ENCODE measurements around the gene BAIAP2.

BAIAP2 gene

DNA sequence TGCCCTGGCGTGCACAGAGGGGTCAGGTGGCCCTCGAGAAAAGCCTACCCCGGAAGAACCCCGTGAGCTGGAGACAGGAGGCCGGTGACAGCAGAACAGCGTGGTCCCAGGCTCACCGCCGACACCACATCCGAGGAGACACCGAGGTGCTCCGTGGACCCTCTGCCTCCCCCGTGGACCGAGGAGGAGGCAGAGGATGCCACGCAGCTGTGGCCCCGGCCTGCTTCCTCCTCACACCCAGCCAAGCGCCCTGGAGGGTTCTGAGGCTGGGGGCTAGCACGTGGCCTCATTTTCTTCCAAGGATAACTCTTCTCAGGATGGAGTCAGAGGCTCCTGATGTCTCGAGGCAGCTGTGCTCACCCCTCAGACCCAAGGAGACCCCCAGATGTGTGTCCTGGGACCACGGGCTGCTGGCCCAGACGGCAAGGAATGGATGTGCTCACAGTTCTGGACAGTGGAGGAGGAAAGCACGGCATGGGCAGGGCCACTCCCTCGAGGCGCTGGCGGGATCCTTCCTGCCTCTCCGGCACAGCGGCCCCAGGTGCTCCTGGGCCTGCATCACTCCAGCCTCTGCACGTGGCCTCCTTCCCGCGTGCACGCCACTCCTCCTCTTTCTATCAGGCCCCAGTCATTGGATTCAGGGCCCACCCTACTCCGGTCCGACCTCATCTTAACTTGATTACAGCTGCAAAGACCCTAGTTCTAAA lies 125.9 kb downstream of the BAIAP2 start:
- FAIRE-seq (no peak), DNase-seq (ENCODE audit: insufficient read length, low spot score) (no peak)
- TF ChIP-seq POLR2A (IDR thresholded peaks at IDR 0.05; ENCODE audit: low read depth, low read length): no peak

GRCh38 chr17:81161536-81161935 lies 126.6 kb downstream of the BAIAP2 start:
- TF ChIP-seq POLR2A (IDR thresholded peaks at IDR 0.05; ENCODE audit: low read depth, low read length): no peak
- FAIRE-seq: no peak
- DNase-seq (ENCODE audit: insufficient read length, low spot score): no peak

DNA sequence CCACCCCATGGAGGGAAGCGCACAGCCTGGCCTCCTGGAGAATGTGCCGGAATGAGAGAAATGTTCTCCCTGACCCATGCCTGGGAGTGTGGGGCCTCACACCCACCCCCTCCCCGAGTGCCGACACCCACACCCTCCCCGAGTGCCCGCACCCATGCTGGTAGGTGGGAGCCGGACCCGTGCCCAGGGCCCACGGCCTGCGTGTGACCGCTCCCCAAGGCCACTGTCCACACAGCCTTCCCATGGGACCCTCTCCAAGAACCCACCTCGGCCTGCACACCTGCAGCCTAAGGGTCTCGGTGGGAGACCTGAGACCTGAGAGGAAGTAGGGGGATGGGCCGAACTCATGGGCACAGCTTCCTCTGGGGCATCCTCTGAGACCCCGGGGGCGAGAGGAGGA lies 127.0 kb downstream of the BAIAP2 start:
- TF ChIP-seq POLR2A (IDR thresholded peaks at IDR 0.05; ENCODE audit: low read depth, low read length): no peak

DNA sequence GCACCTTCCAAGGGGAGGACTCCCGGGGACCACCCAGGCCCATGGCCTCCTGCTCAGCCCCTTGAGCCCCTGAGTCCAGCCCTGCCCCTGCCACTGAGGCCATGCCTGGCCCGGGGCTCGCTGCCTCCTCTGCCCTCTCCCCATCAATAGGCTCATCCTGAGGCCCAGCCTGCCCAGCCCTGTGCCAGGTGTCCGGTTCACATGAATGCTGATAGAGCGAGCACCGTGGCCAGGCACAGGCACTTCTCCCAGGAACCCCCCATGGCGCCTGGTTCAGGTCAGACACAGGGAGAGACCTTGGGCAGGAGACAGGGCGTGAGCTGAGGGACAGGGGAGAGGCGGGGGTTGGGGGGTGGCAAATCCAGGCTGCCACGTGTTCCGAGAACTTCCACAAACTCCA lies 127.5 kb downstream of the BAIAP2 start:
- no peak for FAIRE-seq
- no peak for TF ChIP-seq POLR2A (IDR thresholded peaks at IDR 0.05; ENCODE audit: low read depth, low read length)
- no peak for DNase-seq (ENCODE audit: insufficient read length, low spot score)

More for the DNA sequence above, 127.0 kb downstream of the BAIAP2 start:
- no peak for FAIRE-seq
- DNase-seq (ENCODE audit: insufficient read length, low spot score): no peak

DNA sequence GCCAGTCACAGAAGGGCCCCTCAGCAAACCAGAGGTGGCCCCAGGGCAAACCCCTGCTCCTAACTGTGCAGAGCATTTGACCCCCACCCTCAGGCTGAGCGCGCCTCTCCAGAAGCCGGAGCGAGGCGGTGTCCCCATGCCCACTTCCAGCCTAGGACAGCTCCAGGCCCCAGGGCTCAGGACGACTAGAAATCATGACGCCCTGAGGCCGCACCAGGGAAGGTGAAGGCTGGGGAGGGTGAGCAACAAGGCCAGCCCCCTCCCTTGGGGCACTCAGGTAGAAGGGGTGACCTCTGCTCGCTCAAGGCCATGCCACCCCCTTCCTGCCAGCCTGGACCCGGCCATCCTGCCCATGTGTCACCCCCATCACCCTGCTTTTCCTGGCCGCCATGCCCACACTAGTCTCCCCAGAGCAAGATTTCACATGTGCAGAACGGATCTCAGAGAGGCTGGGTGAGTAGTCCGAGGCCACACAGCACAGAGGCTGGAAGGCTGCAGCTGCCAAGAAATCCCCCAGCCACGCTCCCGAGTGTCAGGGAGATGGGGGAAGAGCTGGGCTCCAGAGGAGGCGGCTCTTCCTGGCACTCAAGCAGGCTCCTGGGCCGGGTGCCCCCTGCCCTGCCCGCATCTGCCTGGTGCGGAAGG lies 128.2 kb downstream of the BAIAP2 start:
- no peak for TF ChIP-seq POLR2A (IDR thresholded peaks at IDR 0.05; ENCODE audit: low read depth, low read length)
- no peak for DNase-seq (ENCODE audit: insufficient read length, low spot score)
- FAIRE-seq: no peak

GRCh38 chr17:81163703-81164370 lies 128.9 kb downstream of the BAIAP2 start:
- FAIRE-seq (no peak), DNase-seq (ENCODE audit: insufficient read length, low spot score) (no peak)
- TF ChIP-seq POLR2A (IDR thresholded peaks at IDR 0.05; ENCODE audit: low read depth, low read length): no peak

DNA sequence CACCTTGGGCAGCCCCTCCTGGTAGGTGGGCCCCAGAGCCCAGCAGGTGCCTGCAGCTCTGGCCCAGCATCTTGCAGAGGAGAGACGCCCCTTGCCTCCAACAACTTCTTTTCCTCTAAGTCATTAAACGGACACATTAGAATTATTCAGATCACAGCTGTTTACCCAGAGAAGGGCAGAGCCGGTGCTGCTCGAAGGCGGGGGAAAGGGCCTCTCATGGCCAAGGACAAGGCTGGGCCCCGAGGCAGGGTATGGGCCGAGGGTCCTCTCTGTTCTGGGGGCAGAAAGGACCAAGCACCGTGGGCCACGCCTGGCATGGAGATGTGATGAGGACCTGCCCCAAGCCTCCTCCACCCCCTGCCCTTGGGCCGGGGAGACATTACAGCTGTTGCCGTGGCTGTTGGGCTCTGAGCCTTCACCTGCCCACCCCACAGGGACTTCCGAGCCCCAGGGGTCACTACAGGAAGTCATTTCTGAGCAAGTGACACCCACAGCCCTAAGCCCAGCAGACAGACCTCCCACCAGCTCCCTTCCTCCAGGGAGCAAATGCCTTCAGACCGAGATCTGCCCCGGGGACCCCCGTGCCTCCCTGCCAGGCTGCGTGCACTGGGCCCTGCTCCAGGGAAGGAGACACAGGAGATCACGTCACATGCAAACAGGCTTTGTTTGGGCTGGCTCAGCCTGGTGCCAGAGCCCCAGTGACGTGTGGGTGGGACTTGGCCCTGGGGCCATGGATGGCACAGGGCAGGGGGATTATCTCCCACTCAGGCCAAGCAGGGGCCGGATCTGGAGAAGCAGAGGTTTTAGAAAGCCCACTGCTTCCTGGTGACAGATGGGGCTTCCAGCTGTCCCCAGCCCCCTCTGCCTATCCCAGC lies 129.7 kb downstream of the BAIAP2 start:
- FAIRE-seq (no peak), DNase-seq (ENCODE audit: insufficient read length, low spot score) (no peak)
- no peak for TF ChIP-seq POLR2A (IDR thresholded peaks at IDR 0.05; ENCODE audit: low read depth, low read length)

- FAIRE-seq: no peak
Measured at GRCh38 chr17:81165246-81166032, 130.5 kb downstream of the BAIAP2 start, which contains the start of gene PVALEF. TSS of gene PVALEF (plus strand) at chr17:81165507. CDS start at chr17:81181227, 15,720 bp downstream.

DNA sequence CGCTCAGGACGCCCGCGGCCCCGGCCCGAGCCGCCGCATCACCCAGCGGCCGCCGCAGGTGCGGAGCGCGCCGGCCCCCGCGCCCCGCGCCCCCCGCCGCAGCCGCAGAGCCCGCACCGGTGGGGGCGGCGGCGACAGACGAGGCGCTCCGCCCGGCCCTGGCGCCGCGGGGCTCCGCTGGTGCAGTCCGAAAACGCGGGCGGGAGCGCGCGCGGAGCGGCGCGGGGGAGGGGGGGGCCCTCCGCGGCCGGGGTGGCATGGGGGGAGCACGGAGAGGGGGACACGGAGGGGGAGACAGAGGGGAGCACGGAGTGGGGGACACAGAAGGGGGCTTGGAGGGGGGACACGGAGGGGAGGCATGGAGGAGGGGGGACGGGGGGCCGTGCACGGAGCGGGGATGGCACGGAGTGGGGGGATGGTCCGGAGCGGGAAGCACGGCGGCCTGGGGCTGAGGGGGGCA lies 131.1 kb downstream of the BAIAP2 start, which contains the start of gene AATK:
TSS of gene AATK (minus strand) at position 189 of the 460 bp plus-strand sequence. CDS start 229 bp downstream, outside the sequence.
- FAIRE-seq: no peak
- DNase-seq (ENCODE audit: insufficient read length, low spot score): no peak
- no peak for TF ChIP-seq POLR2A (IDR thresholded peaks at IDR 0.05; ENCODE audit: low read depth, low read length)

More at GRCh38 chr17:81165246-81166032, 130.5 kb downstream of the BAIAP2 start, which contains the start of gene PVALEF:
- no peak for TF ChIP-seq POLR2A (IDR thresholded peaks at IDR 0.05; ENCODE audit: low read depth, low read length)
- no peak for DNase-seq (ENCODE audit: insufficient read length, low spot score)
